Neural cell (in vitro differentiated cells): ENCODE data around the gene ZNF195. TPM values are rescaled to one million over a fixed set of nuclear protein-coding genes. Genes with fewer than 3 reads are reported as not detected.

Experiments used
- H2AFZ ChIP-seq: fragments of 200-600, 300-800 bp; sonication (generic), shearing (Covaris generic); 2 replicates; pipeline ENCODE4 v1.6.0; 2014; ENCODE audit warnings: low read depth, mild to moderate bottlenecking, antibody characterized with exemption, low read length, moderate library complexity
- H3F3A ChIP-seq: fragments of 200-600 bp; shearing (Covaris generic); 2 replicates; pipeline ENCODE4 v1.6.1; 2016; ENCODE audit warnings: mild to moderate bottlenecking, moderate library complexity, mixed read lengths, antibody characterized with exemption, low read length; ENCODE audit not compliant: insufficient read depth, poor library complexity, severe bottlenecking
- H3K27ac ChIP-seq: fragments of 200-600, 300-800 bp; sonication (generic), shearing (Covaris generic); 2 replicates; pipeline ENCODE4 v1.5.1; 2014; ENCODE audit warnings: mild to moderate bottlenecking, low read length, moderate library complexity
- H3K27me3 ChIP-seq: fragments of 300-800, 200-600 bp; sonication (generic), shearing (Covaris generic); 2 replicates; pipeline ENCODE4 v1.6.0; 2014; ENCODE audit warnings: mild to moderate bottlenecking, low read depth, low read length, moderate library complexity; ENCODE audit not compliant: insufficient read depth
- H3K36me3 ChIP-seq: fragments of 300-800, 200-600 bp; sonication (generic), shearing (Covaris generic); 2 replicates; pipeline ENCODE4 v1.5.1; 2014; ENCODE audit warnings: mild to moderate bottlenecking, antibody characterized with exemption, low read length, moderate library complexity; ENCODE audit not compliant: insufficient read depth
- H3K4me2 ChIP-seq: fragments of 300-800, 200-600 bp; sonication (generic), shearing (Covaris generic); 2 replicates; pipeline ENCODE4 v1.6.0; 2014; ENCODE audit warnings: mild to moderate bottlenecking, low read length
- H3K4me3 ChIP-seq: fragments of 300-800, 200-600 bp; sonication (generic), shearing (Covaris generic); 2 replicates; pipeline ENCODE4 v1.5.1; 2014; ENCODE audit warnings: mild to moderate bottlenecking, low read length, moderate library complexity
- H3K79me2 ChIP-seq: fragments of 200-600 bp; shearing (Covaris generic); replicated peaks from 2 replicates; pipeline ENCODE4 v1.6.0; 2014; ENCODE audit warnings: mild to moderate bottlenecking, low read length, moderate library complexity; ENCODE audit not compliant: insufficient read depth
- H3K9ac ChIP-seq: fragments of 300-800, 200-600 bp; sonication (generic), shearing (Covaris generic); 2 replicates; pipeline ENCODE4 v1.6.1; 2016; ENCODE audit warnings: mild to moderate bottlenecking, low read length, mixed read lengths
- H3K9me2 ChIP-seq: fragments of 200-600 bp; shearing (Covaris generic); 2 replicates; pipeline ENCODE4 v1.6.1; 2016; ENCODE audit warnings: mild to moderate bottlenecking, low read length, mixed read lengths; ENCODE audit not compliant: insufficient read depth
- H3K9me3 ChIP-seq: fragments of 200-600, 300-800 bp; sonication (generic), shearing (Covaris generic); 2 replicates; pipeline ENCODE4 v1.6.1; 2016; ENCODE audit warnings: mild to moderate bottlenecking, mixed run types, low read length, moderate library complexity, mixed read lengths
- H4K20me1 ChIP-seq: fragments of 200-600 bp; shearing (Covaris generic); 2 replicates; pipeline ENCODE4 v1.6.1; 2016; ENCODE audit warnings: mild to moderate bottlenecking, mixed run types; ENCODE audit not compliant: insufficient read depth
- EP300 ChIP-seq: fragments of 450-650 bp; conservative IDR thresholded peaks from 2 replicates; pipeline ENCODE4 v1.6.1; 2014; ENCODE audit warnings: antibody characterized with exemption, mild to moderate bottlenecking, moderate library complexity; ENCODE audit not compliant: poor library complexity, severe bottlenecking
- EZH2 ChIP-seq: fragments of 200-600, 300-800 bp; shearing (Covaris generic), sonication (generic); IDR thresholded peaks from 2 replicates; pipeline ENCODE4 v1.6.1; 2014; ENCODE audit warnings: antibody characterized with exemption, low read length, borderline replicate concordance, mild to moderate bottlenecking; ENCODE audit not compliant: insufficient read depth, poor library complexity, severe bottlenecking
- MXI1 ChIP-seq: fragments of 450-650 bp; conservative IDR thresholded peaks from 2 replicates; pipeline ENCODE4 v1.6.1; 2014; ENCODE audit warnings: antibody characterized with exemption, mild to moderate bottlenecking; ENCODE audit not compliant: poor library complexity, severe bottlenecking
- POLR2AphosphoS5 ChIP-seq: IDR thresholded peaks from 2 replicates; pipeline ENCODE4 v1.6.1; 2012
- RAD21 ChIP-seq: fragments of 450-650 bp; conservative IDR thresholded peaks from 2 replicates; pipeline ENCODE4 v1.6.1; 2014; ENCODE audit warnings: antibody characterized with exemption, mild to moderate bottlenecking, moderate library complexity
- REST ChIP-seq: IDR thresholded peaks from 2 replicates; pipeline ENCODE4 v1.6.1; 2012; ENCODE audit warnings: borderline replicate concordance
- SMC3 ChIP-seq: fragments of 450-650 bp; conservative IDR thresholded peaks from 2 replicates; pipeline ENCODE4 v1.6.1; 2014; ENCODE audit warnings: antibody characterized with exemption, mild to moderate bottlenecking, moderate library complexity; ENCODE audit not compliant: poor library complexity
- TAF1 ChIP-seq: IDR thresholded peaks from 2 replicates; pipeline ENCODE4 v1.6.1; 2012; ENCODE audit warnings: low read depth
- polyA plus RNA-seq: library from polyadenylated mRNA; depleted of rRNA; stranded (reverse); fragments of >200 nt; gene quantifications from 2 replicates; pipeline ENCODE4 v1.2.3, GENCODE V29; 2014
- TF ChIP-seq, protein P1 (sequence below): fragments of 450-650 bp; IDR thresholded peaks from 2 replicates; pipeline ENCODE4 v1.5.1; 2014; ENCODE audit warnings: antibody characterized with exemption, mild to moderate bottlenecking, moderate library complexity; ENCODE audit not compliant: poor library complexity, severe bottlenecking

The ZNF195 gene
- polyA plus RNA-seq, 1 donor from 2014 or later: 101 TPM

- Histone ChIP-seq H3K9me3 (peaks cover 35% of the 10 kb centered on the region), H4K20me1 (no peaks in the 10 kb centered on the region), H3K4me3 (no peak overlapping the region), H3K79me2 (peaks cover 28% of the 10 kb centered on the region), H3K9ac (no peak overlapping the region), H3K27me3 (no peaks in the 10 kb centered on the region), H3F3A (no peaks in the 10 kb centered on the region), H3K27ac (no peak overlapping the region), H3K4me2 (no peak overlapping the region), H2AFZ (no peak overlapping the region), H3K36me3 (peaks cover 64% of the 10 kb centered on the region), H3K9me2 (no peaks in the 10 kb centered on the region)
- no peak for TF ChIP-seq TAF1
- TF ChIP-seq, protein P1, sequence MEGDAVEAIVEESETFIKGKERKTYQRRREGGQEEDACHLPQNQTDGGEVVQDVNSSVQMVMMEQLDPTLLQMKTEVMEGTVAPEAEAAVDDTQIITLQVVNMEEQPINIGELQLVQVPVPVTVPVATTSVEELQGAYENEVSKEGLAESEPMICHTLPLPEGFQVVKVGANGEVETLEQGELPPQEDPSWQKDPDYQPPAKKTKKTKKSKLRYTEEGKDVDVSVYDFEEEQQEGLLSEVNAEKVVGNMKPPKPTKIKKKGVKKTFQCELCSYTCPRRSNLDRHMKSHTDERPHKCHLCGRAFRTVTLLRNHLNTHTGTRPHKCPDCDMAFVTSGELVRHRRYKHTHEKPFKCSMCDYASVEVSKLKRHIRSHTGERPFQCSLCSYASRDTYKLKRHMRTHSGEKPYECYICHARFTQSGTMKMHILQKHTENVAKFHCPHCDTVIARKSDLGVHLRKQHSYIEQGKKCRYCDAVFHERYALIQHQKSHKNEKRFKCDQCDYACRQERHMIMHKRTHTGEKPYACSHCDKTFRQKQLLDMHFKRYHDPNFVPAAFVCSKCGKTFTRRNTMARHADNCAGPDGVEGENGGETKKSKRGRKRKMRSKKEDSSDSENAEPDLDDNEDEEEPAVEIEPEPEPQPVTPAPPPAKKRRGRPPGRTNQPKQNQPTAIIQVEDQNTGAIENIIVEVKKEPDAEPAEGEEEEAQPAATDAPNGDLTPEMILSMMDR: no peak
- no peak for TF ChIP-seq REST
- TF ChIP-seq MXI1: no peak
- TF ChIP-seq EZH2: no peak
- TF ChIP-seq POLR2AphosphoS5: no peak
- TF ChIP-seq RAD21: no peak
- TF ChIP-seq EP300: no peak
- TF ChIP-seq SMC3: no peak
These were observed 19.7 kb downstream of the ZNF195 start for GRCh38 chr11:3359092-3359824.

DNA sequence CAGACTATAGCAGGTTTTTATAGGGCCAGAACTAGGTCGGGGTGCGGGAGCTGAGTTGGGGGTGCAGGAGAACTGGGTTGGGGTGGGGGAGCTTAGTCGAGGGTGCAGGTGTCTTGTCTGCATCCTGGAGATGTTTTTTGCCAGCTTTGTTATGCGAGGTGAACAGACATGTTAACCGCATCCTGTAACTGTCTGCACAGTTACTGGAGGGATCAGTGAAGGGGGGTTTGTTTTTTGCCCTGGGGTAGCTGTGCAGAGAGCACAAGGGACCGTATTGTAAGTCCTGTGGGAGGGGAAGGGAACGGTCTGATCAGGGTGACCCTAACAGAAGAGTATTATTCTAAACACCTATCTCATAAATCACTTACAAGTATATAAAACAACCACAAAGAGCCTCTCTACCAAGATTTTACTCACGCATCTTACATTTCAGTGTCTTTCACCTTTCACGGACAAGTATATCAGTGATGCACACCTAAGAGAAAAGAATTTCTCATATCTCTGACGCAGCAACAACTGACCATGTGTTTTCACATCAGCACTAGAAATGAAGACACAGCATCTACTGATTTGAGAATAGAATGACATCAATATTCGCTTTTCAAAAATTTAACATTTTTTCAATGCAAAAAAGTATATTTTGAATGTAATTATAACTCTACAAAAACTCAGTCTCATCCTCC lies 20.8 kb downstream of the ZNF195 start:
- Histone ChIP-seq H3K27me3 (no peaks in the 10 kb centered on the region), H3F3A (no peaks in the 10 kb centered on the region), H3K9me2 (no peaks in the 10 kb centered on the region), H4K20me1 (no peaks in the 10 kb centered on the region), H3K27ac (no peak overlapping the region), H3K36me3 (peaks cover 54% of the 10 kb centered on the region), H3K4me3 (no peak overlapping the region), H3K79me2 (peaks cover 21% of the 10 kb centered on the region), H3K9ac (no peak overlapping the region), H3K4me2 (no peak overlapping the region), H2AFZ (no peak overlapping the region), H3K9me3 (peaks cover 35% of the 10 kb centered on the region)
- no peak for TF ChIP-seq EZH2
